ENCODE data around the gene CDADC1.
A peak's percentile ranks its signal among the peaks of the same experiment; 100 is the strongest.
"Not testable (repeated sequence)": the region's sequence is repeated elsewhere in the genome, so short reads cannot be mapped to it uniquely, and the experiment has no call there.

Gene CDADC1

GRCh38 chr13:49240017-49240416, 7.7 kb upstream of the CDADC1 start:
- DNase-seq: no peak

- no peak for DNase-seq
These were observed 6.4 kb upstream of the CDADC1 start for GRCh38 chr13:49241296-49241695.

DNA sequence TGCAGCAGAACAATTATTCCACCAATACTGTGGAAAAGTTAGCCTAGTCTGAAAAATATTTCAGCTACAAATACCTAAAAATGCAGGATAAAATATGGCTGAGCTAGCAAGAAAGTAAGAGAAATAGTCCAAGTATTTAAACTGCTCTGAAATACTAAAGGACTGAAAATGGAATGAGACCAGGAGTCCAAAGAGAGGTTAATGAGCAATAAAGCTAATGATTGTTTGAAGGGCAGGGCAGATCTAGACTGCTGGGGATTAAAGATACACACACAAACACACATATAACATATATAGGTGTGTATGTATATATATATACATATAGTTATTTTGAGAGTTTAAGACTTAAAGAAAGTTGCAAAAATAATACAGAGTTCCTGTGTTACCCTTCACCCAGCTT, 2.6 kb upstream of the CDADC1 start:
- no peak for DNase-seq

DNA sequence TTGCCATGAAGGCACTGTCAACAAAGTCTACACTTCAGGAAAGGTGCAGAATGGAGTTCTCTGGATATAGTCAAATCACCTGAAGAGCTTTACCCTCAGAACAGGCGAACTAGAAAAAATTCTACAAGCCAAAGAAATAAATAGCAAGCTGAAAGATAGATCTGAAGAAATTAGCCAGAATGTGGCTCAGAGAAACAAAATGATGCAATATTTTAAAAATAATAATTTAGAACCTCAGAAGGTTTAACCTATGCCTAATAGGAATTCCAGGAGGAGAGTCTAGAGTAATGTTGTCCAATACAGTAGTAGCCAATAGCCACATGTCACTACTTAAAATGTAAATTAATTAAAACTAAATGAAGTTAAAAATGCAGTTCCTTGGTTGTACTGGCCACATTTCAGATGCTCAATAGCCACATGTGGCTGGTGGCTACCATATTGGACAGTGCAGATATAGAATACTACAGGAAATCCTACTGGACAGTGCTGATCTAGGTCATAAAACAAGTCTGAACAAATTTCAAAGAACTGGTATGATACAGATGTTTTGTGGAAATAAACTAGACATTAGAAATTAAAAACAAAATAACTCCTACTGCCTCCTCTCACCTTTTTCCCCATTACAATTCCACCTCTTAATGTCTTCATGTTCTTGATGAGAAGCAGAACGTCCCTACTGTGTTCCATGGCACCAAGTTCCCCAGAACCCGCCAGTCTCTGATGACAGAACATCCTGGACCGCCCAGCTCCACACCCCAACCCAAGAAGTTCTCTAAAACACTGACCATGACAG, 679 bp upstream of the CDADC1 start:
- DNase-seq: no peak

DNA sequence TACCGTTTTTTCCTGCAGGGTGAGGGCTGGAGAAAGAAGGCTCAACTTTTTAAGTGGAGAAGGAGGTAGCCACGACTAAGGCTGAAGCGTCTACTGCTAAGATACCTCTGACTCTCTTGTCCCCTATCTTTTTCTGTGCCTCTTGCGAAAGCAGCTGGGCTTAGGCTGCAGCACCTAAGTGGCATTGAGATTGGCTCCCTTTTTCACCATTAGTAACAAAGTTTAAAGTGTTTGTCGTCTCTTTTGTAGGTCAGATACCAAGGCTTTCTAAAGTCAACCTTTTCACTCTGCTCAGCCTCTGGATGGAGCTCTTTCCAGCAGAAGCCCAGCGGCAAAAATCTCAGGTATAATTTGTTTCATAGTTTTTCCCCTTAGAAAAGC, 887 bp downstream of the CDADC1 start:
- DNase-seq: no peak

GRCh38 chr13:49251326-49251725, 3.6 kb downstream of the CDADC1 start:
- DNase-seq: no peak

GRCh38 chr13:49253310-49253709, 5.6 kb downstream of the CDADC1 start:
- no peak for DNase-seq

- no peak for DNase-seq
These were observed 6.3 kb downstream of the CDADC1 start for GRCh38 chr13:49254007-49254406.

DNA sequence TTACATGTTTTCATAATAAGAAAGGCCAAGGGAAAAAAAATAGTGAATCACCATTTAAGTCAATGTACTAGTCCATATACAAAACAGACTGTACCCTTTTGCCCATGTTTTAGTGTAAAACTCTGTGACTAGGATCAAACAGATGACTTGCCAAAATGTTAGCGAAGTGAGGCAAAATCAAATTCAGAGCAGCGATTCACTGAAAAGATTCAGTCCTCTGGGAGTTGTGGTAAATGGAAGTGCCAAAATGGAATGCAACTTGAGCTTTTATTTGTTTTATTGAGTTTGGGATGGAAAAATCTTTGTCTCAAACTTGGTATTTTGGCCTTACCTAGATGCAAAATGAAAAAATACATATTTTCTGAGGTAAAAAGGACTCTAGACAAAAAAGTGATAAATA, 9.1 kb downstream of the CDADC1 start:
- no peak for DNase-seq

DNA sequence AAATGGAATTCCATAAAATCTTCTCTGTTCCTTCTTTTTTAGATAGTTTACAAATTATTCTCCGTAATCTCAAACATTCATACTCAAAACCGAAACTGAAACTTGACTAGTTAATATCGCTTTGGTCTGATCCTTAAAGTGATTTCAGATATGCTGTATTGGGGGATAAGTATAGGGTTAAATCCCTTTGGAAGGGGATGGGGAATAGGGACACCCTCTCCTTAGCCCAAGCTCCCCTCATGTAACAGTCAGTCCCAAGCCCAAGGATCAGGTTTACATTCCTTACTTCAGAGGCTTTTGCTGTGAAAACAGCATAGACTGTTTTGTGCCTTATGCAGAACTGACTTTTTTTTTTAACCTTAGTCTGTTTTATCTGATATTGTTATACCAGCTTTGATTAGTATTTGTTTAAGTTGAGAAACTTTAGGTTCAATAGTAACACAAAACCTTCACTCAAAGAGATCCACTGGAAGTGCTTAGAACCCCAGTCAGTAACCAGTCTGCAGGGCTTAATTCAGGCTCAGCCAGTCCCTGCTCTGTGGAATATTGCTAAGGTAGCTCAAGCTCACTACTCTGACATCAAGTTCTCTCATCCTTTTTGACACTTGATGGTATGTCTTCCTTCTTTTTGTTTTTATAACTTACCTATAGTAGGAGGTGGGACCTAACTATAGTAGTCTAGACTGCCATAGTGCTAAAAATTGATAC, 10.5 kb downstream of the CDADC1 start:
- no peak for DNase-seq

DNA sequence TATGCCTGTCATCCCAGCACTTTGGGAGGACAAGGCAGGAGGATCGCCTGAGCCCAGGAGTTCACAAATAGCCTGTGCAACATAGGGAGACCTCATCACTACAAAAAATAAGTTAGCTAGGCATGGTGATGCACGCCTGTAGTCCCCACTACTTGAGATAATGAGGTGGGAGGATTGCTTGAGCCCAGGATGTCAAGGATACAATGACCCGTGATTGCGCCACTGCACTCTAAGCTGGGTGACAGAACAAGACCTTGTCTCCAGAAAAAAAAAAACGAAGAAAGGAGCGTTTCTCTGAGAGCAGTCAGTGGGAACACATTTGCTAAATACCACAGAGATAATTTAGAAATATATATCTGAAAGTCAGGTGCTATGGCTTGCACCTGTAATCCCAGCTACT, 11.9 kb downstream of the CDADC1 start:
- DNase-seq: no peak

GRCh38 chr13:49262634-49263033, 14.9 kb downstream of the CDADC1 start:
- DNase-seq: no peak

DNA sequence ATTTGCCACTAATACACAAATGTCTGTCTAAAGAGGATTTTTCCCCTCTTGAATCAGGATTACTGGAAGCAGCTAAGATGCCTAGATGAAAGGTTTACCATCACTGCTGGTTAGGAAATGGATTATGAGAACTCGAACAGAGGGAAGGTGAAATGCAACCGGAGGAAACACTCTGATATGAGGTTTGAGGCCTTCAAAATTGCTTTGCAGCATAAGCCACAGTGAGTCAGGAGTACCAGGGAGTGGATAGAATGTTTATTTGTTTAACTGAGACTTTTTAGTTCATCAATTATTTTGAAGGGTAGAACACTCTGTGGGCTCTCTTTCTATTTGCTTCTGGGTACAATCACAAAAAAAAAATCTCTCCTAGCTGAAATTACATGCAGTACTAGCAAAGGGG, 18.1 kb downstream of the CDADC1 start:
- DNase-seq: no peak

DNA sequence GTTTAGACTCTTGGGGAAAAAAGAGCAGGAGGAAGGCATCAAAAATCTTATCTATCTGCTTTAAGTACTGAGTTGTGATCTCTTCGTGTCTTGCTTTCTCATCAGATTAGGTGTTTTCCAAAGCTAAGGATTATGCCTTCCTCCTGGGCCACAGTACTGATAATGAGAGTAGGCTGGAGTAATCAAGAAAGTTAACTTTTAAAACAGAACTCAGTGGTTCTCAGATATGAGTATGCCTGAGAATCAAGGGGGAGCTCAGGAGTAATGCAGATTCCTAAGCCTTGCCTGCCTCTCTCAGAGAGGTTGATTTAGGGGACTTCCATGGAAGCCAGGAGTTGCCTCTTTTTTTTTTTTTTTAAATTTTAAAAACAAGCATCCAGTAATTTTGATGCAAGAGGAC, 23.5 kb downstream of the CDADC1 start:
- DNase-seq: no peak

- peak; percentile 54 for DNase-seq
These were observed 24.6 kb downstream of the CDADC1 start for GRCh38 chr13:49272296-49272695.

DNA sequence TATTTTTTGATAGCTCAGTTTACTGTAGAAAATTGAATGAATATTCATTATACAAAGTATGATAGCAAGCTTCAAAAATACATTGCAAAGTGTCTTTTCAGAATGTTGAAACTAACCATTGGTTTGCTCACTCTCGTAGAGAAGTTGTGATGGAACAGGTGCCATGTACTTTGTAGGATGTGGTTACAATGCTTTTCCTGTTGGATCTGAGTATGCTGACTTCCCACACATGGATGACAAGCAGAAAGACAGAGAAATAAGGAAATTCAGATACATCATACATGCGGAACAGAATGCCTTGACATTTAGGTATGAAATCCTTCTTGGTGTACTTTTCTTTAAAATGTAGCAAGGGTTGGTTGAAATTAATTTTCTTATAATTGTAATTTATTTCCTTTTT, 30.5 kb downstream of the CDADC1 start:
- no peak for DNase-seq

- no peak for DNase-seq
These were observed 31.4 kb downstream of the CDADC1 start for GRCh38 chr13:49279112-49279511.

DNA sequence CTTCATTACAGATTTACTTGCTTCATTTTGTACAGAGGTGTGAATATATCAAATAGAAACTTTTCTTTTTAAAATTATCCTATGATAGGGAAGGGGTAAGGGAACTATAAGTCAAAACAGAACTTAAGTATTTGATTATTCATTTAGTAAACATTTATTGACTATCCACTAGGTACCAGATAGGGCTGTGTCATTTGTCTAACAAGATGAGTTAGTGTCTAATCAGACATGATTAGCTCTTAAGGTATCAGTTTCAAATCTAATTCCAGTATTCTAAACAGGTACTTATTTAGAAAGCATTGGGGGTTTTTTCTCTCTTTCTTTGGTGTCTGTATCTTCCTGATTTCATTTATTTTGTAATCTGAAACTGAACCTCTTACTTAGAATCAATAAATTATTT, 32.2 kb downstream of the CDADC1 start:
- DNase-seq: no peak

GRCh38 chr13:49287995-49288394, 40.3 kb downstream of the CDADC1 start:
- DNase-seq: no peak

- DNase-seq: no peak
These were observed 40.7 kb downstream of the CDADC1 start for GRCh38 chr13:49288458-49288857.

- DNase-seq: no peak
These were observed 45.2 kb downstream of the CDADC1 start for GRCh38 chr13:49292742-49293486.

- not testable (repeated sequence) for DNase-seq
These were observed 47.0 kb downstream of the CDADC1 start for GRCh38 chr13:49294723-49295122.

DNA sequence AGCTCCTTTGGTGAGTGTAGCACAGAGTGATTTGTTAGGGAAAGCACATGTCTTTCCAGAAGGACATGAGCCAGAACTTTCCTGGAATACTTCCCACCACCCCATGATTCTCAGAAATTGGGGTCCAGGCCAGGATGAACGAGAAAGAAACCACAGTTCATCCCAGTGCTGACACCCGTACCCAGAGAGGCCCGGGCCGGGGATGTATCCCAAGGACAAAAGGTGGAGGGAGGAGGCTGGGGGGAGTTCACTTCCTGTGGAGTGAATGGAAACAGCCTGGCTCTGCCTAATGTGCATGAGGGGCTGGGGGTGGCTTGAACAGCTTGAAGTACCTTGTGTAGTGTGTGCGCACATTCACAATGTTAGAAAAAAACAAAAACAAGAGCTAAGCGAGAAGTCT, 47.5 kb downstream of the CDADC1 start:
- no peak for DNase-seq

GRCh38 chr13:49296659-49297058, 48.9 kb downstream of the CDADC1 start:
- no peak for DNase-seq
